Sigmoid colon (tissue), 3 donors: Measurements from ENCODE around the gene DRD2.

Experiments
- CTCF ChIP-seq, 4 experiments: fragments of 450-650 bp in 3 of 4; fragments of 200-600 bp in 1 of 4; IDR thresholded peaks; one replicate each; pipeline ENCODE4 v1.5.1; 2016 to 2019; ENCODE audit warnings: antibody characterized with exemption in 4 of 4, mild to moderate bottlenecking in 3 of 4, moderate library complexity in 2 of 4
- POLR2A ChIP-seq, 2 donors: fragments of 450-650 bp; IDR thresholded peaks; one replicate each; pipeline ENCODE4 v1.6.1; 2016; ENCODE audit warnings: antibody characterized with exemption in 2 of 2, mild to moderate bottlenecking in 2 of 2, moderate library complexity in 2 of 2

GRCh38 chr11:113419454-113420003 is 55.7 kb downstream of the DRD2 start:
- TF ChIP-seq CTCF (IDR thresholded peaks at IDR 0.05) (no peak), POLR2A (IDR thresholded peaks at IDR 0.05) (no peak)
